Activated CD8-positive, alpha-beta memory T cell treated with anti-CD3 and anti-CD28 coated beads, Interleukin-2, amount 50 U/mL, for 24 hours (primary cell): ENCODE measurements around the gene SLC5A7.

Experiments
- DNase-seq: peaks from one replicate; pipeline ENCODE4 v3.0.0-alpha.2; 2020; ENCODE audit errors: extremely low read depth

The SLC5A7 gene

DNA sequence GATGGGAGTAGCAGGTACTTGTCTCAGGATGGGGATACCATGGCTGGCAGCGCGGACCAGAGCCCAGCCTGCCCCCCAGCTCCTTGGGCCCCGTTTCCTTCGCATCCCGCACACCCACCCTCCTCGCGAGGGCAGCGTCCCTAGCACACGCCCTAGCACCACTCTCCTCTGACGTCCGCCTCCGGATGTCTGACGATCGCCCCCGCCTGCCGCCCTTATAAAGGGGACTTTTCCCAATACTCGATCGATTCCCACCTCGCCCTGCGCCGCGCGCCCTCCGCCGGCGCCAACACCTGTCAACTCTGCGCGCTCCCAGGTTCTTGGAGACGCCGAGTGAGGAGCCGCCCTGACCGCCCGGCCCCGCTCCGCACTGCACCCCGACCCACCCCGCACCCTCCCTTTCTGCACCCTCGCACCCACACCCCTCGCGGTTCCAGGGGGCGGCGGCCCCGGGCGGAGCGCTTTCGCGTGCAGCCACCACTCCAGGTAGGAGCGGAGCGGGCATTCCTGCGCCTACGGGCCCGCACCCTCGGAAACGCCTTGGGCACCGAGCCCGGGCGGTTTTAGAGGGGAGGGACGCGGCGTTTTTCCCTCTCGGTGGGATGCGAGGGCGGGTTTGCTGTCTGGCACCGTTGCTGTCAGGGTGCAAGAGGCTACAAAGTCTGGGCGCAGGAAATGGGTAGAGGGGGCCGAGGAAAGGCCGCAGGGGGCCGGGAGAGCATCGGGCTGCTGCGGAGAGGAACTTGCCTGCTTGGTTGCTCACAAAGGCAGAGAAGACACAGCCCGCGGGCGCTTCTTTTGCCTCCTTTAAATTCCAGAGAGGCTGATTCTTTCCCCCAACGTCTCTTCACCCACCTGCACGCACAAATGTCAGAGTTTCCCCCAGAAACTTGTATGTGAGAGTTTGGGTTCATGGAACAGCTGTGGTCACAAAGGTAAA is at the start of gene SLC5A7:
SLC5A7 (plus strand) TSS at position 247 of the 940 bp plus-strand sequence. CDS start 1,632 bp downstream, outside the sequence.
- DNase-seq, result no peak

DNA sequence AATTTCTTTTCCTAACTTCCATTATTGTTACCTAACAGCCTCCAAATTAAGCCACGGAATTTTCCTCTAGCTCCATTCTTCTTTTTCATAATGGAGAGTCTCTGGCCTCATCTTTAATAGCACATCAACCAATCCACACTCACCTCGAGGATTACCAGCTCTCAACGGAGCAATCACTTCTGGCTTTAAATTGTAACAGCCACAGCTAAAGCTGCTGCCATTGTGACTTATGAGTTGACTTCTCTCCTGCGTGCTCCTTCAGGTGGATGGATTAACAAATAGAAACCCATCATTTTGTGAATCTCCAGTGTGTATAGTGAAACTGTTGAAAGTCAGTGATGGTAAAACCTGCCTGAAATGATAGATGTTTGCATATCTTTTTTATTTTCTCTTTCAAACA is 24.9 kb upstream of the SLC5A7 start:
- DNase-seq, result no peak

DNA sequence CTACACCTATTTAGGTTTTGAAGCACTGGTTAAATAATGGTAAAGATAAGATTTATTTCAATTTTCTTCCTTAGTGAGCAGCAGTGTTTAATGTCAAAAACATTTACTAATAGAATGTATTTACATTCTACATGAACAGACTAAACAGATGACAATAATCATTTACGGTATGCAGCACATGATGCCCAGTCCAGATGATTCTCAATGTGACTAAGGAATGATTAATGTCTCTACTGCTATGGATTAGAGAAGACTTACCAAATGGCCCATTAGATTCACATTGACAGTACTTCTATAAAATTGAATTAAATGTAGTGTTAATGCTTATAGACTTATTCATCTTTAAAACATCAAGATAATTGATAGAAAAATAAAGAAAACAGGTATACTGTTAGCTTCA is 22.1 kb upstream of the SLC5A7 start:
- DNase-seq, result no peak

DNA sequence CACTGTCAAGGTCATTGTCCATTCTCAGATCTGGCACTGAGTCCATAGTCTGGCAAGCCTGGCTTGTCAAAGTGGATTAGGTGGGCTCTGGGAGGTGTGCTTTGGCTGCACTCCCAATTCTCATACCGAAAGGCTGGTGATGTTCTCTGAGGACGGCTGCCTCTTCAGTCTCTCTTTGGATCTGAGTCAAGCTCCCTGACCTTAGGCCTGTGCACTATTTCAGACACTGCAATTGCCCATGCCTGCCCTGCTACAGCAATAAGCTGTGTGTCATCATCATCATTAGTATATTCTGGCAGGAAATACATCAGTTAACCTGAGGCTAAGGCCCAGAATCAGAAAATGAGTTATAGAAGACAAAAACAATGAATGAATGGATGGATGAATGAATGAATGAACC is 1.6 kb upstream of the SLC5A7 start:
- DNase-seq, result no peak

DNA sequence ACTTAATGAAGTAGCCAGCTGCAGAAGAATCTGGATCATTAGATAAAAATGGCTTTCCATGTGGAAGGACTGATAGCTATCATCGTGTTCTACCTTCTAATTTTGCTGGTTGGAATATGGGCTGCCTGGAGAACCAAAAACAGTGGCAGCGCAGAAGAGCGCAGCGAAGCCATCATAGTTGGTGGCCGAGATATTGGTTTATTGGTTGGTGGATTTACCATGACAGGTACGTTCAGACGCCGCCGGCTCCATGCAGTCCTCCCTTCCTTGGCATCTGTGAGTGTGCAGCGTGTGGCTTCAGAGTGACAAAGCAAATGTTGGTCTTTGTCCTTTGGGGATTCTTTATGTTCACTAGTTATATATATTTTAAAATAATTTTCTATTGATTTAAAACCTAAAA is 1.8 kb downstream of the SLC5A7 start:
- no peak for DNase-seq

DNA sequence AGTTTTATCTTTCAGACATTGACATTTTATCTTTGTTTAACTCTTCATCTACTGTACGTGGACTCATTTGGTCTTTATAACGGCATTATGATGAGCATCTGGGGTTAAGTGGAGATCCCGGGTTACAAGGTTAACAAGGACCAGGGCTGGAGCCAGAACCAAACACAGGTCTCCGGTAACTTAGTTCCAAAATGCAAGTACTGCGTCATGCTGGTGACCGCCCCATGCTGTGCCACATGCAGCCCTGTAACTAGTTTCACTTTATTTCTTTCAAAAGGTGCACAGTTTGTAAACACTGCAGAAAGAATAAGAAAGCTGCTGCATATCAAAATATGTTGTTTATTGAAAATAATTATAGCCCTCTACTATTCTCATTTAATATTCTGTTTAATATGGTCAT is 3.1 kb downstream of the SLC5A7 start:
- no peak for DNase-seq

DNA sequence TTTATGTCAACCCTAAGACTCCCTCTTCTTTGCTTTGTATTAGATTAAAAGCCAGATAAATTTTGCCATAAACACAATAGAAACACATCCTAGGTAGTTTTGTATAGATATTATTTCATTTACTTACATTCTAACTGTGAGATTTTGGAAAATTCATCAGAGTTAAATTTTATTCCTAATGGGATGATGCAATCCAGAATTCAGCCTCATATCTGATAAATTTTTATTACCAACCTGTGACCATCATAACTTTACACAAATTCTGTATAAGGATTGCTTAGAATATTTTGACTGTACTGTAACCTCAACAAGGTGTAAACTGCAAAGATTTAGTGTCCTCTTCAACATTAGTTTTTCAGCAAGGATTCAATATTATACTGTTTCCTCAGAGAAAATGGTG is 4.4 kb downstream of the SLC5A7 start:
- DNase-seq, result no peak

DNA sequence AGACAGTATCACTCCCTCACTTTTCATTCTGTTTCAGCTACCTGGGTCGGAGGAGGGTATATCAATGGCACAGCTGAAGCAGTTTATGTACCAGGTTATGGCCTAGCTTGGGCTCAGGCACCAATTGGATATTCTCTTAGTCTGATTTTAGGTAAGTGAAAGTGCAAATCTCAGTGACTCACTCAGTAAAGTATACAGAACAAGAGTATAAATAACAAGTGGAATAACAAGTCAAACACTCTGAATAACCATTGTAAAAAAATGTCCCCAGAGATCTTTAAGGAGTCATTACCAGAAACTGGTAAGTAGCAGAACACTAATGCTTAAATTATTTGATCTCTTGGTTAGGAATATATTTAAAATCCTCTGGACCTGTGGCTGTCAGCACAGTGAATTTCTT is 5.7 kb downstream of the SLC5A7 start:
- DNase-seq, result no peak

DNA sequence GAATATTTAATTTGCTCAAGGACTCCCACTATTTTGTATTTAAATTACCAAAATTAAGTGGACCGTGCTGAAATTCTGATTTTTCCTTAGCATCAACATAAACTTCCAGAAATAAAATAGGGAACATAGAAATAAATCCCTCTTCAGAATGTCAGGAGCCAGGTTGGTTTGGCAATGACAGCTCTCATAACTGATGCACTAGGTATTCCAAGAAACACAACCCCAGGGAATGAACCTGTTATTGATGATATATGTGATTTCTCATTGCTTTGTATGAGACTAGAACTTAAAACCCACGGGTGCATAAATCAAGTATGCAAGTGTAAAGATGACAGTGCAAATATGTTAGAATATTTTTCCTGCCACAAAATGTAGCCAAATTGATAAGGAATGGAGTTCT is 12.8 kb downstream of the SLC5A7 start:
- DNase-seq, result no peak

DNA sequence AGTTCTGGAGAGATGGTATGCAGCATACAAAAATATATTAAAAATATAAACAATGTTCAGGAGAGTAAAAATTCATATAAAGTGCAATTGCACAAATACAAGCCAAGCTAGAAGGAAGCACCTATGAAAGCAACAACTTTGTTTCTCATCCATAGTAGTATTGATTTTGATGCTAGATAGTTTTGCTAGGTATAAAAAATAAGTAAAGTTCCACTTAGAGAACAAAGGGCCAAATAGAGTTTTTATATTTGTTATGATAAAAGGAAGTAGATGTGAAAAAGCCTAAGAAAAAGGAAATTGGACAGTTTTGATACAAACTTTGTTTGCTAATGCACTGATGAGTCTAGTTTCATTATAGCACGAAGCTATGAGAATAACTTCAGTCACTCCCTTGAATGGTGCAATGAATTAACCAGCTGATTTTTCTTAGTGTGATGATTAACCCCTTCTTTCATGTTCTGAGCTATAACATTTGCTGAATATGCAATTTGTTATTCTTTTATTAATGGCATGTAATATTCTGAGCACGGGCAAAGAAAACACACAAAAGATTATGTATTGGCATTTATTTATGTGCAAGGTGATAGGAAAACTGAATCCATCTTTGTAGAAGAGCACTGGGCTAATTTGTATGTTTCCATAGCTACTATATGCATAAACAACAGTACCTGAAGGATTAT is 24.7 kb downstream of the SLC5A7 start:
- DNase-seq, result no peak

DNA sequence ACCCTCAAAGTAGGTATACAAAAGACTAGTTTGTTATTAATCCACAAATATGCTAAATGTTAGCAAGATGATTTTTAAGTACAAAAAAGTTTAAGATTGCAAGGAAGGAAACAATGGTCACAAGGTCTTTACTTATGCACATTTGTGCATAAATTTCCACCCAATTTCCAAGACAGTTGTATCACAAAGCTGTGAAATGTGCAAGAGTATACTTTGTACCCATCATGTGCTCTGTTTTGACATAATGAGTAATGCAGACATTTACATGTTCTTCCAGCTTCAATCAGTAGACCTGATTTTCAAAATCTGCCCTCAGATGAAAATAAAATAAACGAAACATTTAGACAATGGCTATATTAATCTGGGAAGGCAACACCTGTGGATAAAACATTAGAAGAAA is 27.0 kb downstream of the SLC5A7 start:
- no peak for DNase-seq

DNA sequence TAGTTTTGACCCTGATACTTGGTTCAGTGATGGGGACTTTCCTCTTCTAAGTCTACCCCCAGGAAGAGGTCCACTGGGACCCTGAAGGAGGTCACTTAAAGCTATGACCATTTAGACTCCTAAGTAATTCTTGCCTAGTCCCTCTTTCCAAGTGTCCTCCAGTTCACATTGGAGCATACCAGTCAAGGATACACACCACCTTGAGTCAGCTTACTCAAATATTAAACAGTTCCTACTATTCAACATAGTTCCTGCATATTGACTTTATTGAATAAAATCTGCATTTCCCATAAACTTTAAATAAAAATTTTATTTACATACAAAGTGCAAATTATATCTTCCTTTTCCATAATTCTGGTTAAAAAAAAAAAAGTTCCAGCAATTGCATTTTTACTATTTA is 36.3 kb downstream of the SLC5A7 start:
- DNase-seq, result no peak

DNA sequence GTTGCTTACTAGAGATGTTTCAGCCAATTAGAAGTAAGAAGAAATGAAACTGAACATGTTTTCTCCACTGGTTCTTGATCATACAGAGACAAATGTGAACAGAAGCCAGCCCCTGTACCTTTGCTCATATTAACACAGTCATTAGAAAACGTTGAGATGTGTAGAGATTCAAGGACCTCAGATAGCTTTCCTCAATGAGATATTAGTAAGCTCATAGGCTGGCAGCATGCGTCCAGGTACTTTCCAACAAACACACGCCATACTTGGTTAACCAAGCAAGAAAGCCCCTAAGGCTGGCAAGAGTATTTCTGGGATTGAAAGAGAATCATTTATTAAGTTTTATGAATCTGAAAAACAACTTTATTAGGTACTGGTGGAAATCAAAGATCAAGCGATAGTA is 37.5 kb downstream of the SLC5A7 start:
- DNase-seq, result no peak

DNA sequence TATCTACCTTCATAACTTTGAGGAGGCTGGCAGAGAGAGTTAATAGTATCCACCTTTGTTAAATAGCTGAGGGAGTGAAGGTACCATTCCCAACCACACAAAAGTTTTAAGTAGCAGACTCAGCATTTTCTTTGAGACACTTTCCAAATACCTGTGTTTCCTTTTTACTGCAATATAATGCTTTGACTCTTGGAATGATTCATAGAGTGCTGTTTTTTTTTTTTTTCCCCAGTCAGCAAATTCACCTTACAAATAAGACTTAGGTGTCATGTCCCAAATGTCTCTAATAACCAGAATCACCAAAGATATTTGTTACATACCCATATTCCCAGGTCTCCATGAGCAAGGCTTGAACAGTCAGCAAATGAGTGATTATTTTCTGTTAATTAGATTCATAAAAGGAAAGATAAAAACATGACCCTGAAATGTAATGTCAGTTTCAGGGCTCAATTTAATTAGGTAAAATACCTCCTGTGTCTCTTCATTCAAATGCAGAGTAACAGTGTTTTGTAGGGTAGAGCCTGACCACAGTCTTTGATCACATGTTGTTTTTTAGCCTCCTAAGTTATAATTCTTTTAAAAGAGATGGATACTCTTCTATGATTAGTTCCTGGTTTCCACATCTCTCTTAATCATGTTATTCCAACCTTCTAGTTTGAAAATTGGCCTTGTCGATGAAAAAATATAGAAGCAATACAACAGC is 39.9 kb downstream of the SLC5A7 start:
- no peak for DNase-seq

DNA sequence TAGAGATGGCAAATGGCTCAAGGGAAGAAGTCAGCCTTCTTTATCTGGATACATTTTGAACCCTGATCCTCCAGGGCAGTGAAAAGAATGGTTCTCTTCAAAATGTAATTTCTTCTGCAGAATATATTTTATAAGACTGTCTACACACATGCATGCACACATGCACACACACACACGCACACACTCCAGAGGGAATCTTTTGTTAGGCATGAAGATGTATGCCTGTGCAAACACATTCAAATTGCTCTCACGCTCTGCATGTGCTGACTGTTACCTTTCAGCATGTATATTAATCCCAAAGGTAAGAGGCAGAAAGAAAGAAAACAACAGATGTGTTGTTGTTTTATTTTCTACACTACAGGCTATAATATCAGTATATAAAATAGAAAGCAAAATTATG is 43.2 kb downstream of the SLC5A7 start:
- no peak for DNase-seq

DNA sequence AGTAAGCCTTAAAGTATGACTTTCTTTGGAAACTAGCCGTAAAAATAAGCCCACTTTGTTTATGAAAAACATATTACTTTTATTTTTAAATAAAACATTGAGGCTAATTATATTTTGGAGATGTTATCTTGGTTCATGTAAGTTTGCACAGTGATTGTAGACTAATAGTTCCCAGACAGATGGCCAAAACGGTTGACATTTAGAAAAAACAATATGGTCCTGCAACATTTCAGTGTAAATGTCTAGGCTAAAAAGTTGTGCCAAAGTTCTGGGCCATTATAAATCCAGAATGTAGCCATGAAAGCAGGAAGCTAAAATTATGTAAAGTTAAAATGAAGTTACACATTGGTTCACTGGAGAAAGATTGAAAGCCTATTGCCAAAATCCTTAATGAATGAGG is 43.6 kb downstream of the SLC5A7 start:
- no peak for DNase-seq

DNA sequence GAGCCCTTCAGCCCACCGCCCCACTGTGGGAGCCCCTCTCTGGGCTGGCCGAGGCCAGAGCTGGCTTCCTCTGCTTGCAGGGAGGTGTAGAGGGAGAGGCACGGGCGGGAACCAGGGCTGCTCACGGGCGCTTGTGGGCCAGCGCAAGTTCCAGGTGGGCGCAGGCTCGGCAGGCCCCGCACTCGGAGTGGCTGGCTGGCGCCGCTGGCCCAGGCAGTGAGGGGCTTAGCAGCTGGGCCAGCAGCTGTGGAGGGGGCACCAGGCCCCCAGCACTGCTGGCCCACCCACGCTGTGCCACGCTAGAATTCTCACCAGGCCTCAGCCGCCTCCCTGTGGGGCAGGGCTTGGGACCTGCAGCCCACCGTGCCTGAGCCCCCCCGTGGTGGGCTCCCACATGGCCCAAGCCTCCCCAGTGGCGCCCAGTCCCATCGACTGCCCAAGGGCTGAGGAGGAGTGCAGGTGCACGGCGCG is 45.2 kb downstream of the SLC5A7 start:
- no peak for DNase-seq

DNA sequence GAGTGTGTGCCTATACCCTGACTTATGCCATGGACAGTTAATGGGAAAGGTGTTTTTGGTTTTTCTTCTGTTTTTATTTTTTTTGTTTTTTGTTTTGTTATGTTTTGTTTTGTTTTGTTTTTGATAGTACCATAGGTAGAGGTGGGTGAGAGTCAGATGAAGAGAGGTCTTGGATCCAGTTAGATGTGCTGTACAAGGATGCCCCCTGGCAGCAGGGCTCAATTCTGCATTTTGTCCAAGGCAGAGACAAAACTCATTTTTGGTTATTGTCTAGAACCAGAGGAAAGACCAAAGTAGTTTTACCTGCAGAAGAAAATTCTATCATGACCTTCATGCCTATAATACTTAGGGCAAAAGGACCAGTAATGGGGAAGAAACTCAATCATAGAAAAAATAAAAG is 48.5 kb downstream of the SLC5A7 start:
- no peak for DNase-seq

DNA sequence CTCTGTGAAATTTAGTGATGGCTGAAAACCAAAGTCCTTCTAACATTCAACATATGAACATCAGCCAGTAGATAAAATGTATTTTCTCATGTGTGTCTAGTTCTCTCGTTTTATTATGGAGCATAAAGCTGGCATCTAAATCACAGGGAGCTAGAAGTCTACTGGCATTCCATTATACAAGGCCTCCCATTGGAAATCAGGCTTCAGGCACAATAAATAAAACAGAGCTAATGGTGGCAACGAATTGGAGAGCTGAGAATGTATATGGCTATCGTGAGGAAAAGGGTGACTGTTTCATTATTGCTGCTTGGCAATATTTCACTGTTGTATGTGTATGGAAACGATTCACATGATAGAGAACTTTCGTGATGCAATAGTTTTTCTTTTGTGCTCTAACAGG is 62.4 kb downstream of the SLC5A7 start:
- no peak for DNase-seq

DNA sequence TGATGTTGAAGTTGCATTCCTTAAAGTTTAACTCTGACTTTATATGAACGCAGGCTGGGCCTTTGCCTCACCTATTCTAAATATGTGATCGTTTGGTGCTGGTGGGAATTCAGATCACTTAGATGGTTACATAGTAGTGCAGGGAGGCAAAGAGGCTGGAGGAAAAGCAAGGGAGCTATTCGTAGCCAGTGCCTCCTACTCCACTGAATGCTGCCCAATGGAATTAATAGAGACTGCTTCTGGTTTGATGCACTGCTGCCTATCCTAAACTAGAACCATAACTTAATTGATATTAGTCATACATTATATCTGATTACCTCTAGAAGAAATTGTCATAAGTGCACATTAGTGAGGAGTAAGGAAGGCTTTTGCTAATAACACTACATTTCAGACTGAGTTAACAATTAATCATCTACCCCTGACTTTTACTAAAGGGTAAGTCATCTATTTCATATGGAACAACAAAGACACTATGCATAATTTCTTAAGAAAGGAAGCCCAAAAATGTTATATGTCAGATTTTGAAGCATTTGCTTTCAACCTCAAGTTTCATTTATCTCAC is 72.3 kb downstream of the SLC5A7 start:
- no peak for DNase-seq

DNA sequence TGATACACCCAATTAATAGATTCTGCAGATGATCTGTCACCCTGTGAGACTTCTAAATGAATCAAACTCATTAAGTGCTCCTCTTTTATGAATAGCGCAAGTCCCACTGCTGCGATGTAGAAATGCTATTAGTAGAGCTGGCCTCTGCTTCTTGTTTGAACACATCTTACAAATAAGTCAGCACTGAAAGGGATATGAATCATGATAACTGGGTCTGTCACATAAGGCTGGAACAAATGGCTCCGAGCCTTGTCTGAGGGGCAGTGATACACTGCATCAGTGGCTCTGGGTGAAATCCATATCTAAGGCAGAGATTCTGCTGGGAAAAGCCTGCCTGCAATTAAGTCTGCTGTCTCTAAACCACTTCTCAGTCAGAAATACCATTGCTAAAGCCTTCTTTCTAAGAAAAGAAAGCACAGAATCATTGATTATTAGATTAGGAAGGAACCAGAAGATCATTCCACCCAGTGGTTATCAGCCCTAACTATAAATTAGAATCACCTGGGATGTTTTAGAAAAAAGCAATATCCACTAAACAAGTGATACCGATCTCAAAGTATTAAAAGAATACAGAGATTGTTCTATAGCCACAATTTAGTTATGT is 75.2 kb downstream of the SLC5A7 start:
- no peak for DNase-seq
